NCI-H187 treated with DMSO at 0.1 percent for 48 hours (cell line): ENCODE results near the gene SUPT6H.
A peak's percentile ranks its signal among the peaks of the same experiment; 100 is the strongest.
"Not testable (repeated sequence)": the region's sequence is repeated elsewhere in the genome, so short reads cannot be mapped to it uniquely, and the experiment has no call there.

Experiments used
- DNase-seq: peaks from one replicate; lab custom pipeline; 2025; lab: John Stamatoyannopoulos, UW

Gene SUPT6H

DNA sequence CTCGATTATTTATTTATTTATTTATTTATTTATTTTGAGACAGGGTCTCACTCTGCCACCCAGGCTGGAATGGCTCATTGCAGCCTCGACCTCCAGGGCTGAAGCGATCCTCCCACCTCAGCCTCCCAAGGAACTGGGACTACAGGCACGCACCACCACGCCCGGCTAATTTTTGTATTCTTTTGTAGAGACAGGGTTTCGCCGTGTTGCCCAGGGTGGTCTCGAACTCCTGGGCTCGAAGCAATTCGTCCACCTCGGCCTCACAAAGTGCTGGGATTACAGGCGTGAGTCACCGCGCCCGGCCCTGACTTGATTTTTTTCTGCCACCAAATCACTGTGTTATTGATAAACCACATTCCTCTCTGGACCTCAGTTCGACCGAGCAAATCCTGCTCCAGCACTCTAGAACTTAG is 57.0 kb downstream of the SUPT6H start:
- DNase-seq: no peak

DNA sequence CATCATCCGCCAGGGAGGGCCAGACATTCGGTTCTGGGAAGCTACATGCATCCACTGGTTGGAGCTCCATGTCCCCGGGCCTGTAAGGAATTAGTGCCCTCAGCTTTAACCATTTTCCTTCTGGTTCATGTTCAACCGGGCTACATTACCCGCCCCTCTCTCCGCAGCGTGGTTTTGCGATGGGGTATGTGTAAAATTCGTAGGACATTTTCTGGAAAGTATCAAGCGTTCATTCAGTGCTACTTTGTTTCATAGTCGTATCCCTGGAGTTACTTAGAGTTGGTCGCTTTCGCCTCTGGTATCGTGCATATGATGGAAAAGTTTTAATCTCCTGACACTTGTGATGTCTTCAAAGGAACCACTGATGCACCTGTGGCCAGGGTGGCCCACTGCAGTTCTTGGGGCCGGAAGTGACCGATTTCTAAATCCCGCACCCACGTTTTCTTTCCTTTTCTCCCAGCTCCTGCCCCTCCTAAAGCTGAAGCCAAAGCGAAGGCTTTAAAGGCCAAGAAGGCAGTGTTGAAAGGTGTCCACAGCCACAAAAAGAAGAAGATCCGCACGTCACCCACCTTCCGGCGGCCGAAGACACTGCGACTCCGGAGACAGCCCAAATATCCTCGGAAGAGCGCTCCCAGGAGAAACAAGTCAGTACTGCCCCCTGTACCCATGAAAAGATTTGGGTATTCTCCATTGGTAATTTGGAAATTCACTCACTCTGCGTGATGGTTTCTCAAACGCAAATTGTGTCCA is 58.4 kb downstream of the SUPT6H start:
- no peak for DNase-seq

DNA sequence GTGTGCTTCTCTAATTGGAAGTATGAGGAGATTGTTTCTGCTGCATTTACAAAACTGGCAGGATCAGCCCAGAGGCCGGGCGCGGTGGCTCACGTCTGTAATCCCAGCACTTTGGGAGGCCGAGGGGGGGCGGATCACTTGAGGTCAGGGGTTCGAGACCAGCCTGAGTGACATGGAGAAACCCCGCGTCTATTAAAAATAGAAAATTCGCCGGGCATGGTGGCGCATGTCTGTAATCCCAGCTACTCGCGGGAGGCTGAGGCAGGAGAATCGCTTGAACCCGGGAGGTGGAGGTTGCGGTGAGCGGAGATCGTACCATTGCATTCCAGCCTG is 59.0 kb downstream of the SUPT6H start:
- DNase-seq: not testable (repeated sequence)

GRCh38 chr17:28722417-28723158 is 60.6 kb downstream of the SUPT6H start:
- DNase-seq: no peak

DNA sequence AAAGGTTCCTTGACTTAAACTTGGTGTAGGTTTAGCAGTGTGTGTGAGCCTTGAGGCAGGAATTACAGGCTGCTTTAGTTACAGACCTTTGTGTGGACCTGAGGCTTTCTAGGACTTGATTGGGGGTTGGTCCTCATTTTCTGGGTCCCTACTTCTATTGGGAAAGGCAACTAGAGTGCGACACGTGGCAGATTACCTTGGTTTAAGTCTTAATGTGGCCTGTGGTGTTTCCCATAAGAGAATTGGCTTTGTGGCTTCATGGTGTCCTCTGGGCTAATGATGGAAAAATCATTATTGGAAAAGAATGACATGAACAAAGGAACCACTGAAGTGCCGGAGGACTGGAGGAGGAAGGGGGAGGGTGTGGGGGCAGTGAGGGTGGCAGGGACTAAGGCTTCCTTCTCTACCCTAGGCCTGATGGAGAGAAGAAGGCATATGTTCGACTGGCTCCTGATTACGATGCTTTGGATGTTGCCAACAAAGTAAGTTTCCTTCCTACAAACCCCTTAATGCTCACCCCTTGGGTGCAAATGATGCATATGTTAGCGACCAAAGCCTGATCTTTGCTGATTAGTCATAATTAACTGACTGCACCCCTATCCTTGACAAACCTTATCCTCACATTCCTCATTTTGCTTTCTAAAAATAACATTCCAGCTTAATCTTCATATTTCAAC is 61.3 kb downstream of the SUPT6H start:
- no peak for DNase-seq

DNA sequence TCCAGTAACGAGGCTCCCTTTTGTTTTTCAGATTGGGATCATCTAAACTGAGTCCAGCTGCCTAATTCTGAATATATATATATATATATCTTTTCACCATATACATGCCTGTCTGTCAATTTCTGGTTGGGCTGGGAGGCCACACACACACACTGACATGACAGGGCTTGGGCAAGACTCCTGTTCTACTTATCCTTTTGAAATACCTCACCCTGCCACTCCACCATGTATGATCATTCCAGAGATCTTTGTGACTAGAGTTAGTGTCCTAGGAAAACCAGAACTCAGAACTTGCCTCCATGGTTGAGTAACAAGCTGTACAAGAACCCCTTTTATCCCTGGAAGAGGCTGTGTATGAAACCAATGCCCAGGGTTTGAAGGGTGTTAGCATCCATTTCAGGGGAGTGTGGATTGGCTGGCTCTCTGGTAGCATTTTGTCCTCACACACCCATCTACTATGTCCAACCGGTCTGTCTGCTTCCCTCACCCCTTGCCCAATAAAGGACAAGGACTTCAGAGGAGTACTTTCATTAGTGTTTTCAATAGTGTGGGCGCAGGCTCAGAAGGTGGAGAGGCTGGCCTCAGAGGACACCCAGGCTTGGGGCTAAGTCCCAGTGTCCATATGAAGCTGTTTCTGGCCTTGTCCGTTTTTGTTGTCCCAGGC is 62.0 kb downstream of the SUPT6H start:
- not testable (repeated sequence) for DNase-seq

DNA sequence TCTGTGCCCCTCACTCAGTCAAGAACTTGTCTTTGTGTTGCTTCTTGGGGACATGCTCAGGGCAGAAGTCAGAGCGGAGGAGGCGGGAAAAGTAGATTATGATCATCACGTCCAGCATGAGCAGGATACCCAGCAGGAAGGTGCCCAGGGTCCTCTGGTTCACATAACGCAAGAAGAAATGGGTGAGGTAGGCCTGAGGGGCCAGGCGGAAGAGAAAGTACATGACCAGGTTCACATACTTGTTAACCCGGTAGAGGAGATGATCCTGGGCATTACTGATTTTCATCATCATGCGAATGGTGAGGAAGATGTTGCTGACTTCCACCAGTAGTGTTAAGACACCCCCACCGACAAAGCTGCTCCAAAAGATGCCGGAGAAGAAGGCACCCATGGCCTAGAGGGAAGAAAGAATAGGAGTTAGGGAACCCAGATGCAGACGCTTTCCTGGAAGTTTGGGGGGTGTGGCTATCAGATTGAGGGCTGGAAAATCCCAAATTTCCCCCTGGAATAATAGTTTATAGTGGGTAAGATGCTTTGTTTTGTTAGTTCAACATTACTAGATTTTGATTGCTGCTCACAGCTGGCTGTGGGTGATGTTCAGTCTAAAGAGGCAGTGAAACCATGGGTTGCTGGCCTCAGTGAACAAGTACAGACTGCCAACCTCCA is 62.6 kb downstream of the SUPT6H start:
- DNase-seq: no peak

DNA sequence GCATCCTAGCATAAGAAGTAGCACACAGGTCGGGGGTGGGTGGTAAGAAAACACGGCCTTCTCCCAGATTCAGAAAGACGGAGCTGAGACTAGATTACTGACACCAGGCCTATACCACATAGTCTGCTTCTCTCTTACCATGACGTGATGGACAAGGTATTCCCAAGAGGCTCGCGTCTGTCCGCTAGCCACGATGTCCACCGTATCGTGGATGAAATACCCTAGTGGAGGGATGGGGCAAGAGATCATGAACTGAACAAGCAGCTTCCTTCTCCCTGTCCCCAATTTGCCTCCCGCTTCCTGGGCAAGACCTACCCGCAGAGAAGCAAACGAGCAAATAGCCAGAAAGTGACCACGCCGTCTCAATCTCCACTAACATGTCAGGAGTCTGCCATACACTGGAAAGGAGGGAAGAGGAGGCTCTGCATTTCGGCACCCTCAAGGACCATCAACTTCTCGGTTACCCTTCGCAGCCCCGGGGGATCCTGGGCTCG is 63.2 kb downstream of the SUPT6H start:
- no peak for DNase-seq

DNA sequence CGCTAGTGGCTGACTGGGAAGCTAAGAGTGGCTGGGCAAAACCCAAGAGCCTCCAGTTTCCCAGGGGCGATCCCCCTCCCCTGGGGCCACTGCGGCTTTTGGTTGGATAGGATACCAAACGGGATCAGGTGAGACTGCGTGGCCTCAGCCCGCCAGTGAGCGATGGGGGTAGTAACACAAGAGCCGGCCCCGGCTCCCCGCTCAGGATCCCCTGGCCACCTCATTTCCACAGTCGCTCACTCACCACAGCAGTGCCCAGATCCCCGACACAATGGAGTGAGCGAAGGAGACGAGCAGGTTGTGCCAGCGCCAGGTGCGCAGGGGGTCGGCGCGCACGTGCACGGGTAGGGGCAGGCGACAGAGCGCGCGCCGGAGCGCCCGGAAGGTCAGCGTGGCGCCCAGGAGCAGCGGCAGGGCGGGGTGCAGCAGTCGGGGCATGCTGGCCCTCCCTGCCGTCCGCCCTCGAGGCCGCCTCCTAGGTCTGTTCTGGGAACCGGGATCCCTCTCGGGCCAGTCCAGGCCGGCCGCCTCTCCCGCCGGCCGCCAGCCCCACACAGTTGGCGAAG is 63.7 kb downstream of the SUPT6H start:
- DNase-seq: no peak

DNA sequence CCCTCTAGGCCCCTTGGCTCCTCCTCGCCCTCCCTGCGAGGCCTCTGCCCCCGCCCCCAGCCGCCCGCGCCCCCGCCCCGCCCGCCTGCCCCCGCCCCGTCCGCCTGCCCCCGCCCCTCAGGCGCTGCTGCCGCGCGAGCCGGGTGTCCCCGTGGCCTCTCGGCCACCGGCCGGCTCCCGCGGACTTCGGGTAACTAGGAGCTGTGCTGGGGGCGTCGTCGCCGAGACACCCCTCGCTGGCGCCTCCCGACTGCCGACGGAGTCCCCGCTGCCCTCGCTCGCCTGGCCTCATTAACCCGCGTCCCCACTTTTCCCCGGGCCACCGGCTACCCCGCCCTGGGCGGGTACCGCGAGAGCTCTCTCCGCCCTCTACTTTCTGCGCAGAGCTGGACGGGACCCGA is 64.2 kb downstream of the SUPT6H start, which contains the start of gene TLCD1:
TSS of gene TLCD1 (minus strand) at position 8 of the 401 bp plus-strand sequence. CDS start 136 bp downstream, outside the sequence.
- DNase-seq: no peak

- peak; percentile 91 for DNase-seq
Observed at GRCh38 chr17:28726627-28727491, 64.9 kb downstream of the SUPT6H start.

DNA sequence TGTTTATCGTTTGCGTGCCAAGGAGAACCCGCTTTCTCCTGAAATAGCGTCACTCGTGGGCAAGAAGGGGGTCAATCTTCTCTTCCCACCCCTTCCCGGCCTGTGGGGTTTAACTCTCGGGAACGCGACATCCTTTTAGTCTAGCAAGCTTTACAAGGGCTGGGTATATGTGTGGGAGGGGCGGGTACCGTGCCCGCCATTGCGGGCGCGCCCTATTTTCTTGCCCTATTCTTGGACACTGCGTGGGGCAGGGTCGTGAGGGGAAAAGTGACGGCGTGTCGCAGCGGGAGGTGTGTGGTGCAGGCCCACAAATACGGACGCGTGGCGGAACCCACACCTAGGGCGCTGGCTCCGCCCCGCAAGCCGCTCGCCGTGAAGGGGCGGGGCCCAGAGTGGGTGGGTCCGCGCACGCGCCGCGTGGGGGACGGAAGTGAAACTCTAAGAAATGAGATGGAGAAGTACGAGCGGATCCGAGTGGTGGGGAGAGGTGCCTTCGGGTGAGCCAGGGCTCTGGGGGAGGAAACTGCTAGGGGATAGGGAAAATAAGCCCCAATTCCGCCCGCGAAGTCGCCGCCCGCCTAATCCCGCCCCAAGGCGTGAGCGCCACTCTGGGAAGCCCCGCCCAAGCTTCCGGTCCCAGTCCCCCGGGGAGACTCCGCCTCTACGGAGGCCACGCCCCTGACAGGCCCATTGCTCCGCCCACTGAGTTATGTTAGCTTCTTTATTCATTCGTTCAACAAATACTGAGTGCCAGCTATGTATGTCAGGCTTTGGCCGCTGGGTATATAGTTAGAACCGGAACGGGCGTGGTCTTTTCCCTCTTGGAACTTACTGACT is 66.6 kb downstream of the SUPT6H start, which contains the start of gene NEK8:
TSS of gene NEK8 (plus strand) at position 425 of the 837 bp plus-strand sequence. CDS start at position 451, 26 bp downstream.
- peak; percentile 71 for DNase-seq

- no peak for DNase-seq
Observed at GRCh38 chr17:28729950-28730330, 67.9 kb downstream of the SUPT6H start.

- no peak for DNase-seq
Observed at GRCh38 chr17:28733346-28733745, 71.3 kb downstream of the SUPT6H start.

GRCh38 chr17:28734712-28735241 is 72.8 kb downstream of the SUPT6H start:
- DNase-seq: no peak

GRCh38 chr17:28735242-28735722 is 73.3 kb downstream of the SUPT6H start:
- no peak for DNase-seq

DNA sequence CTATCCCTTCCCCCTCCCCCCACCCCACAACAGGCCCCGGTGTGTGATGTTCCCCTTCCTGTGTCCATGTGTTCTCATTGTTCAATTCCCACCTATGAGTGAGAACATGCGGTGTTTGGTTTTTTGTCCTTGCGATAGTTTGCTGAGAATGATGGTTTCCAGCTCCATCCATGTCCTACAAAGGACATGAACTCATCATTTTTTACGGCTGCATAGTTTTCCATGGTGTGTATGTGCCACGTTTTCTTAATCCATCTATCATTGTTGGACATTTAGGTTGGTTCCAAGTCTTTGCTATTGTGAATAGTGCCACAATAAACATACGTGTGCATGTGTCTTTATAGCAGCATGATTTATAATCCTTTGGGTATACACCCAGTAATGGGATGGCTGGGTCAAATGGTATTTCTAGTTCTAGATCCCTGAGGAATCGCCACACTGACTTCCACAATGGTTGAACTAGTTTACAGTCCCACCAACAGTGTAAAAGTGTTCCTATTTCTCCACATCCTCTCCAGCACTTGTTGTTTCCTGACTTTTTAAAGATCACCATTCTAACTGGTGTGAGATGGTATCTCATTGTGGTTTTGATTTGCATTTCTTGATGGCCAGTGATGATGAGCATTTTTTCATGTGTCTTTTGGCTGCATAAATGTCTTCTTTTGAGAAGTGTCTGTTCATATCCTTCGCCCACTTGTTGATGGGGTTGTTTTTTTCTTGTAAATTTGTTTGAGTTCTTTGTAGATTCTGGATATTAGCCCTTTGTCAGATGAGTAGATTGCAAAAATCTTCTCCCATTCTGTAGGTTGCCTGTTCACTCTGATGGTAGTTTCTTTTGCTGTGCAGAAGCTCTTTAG is 74.1 kb downstream of the SUPT6H start:
- not testable (repeated sequence) for DNase-seq

DNA sequence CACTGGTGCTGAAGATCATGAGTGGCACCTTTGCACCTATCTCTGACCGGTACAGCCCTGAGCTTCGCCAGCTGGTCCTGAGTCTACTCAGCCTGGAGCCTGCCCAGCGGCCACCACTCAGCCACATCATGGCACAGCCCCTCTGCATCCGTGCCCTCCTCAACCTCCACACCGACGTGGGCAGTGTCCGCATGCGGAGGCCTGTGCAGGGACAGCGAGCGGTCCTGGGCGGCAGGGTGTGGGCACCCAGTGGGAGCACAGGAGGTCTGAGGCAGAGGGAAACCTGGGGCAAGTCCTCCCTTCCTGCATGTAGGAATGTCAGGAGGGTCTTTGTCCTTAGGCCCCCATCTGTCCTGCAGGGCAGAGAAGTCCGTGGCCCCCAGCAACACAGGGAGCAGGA is 75.3 kb downstream of the SUPT6H start:
- DNase-seq: no peak
